Measurements from ENCODE around the gene RHBDL3.

The RHBDL3 gene

DNA sequence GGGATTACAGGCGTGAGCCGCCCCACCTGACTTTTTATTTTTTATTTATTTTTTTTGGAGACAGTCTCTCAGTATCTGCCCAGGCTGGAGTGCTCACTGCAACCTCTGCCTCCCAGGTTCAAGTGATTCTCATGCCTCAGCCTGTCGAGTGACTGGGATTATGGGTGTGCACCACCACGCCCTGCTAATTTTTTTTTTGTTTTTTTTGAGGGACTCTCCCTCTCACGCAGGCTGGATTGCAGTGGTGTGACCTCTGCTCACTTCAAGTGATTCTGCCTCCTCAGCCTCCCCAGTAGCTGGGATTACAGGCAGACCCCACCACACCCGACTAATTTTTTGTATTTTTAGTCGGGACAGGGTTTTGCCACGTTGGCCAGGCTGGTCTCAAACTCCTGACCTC is 92.0 kb downstream of the RHBDL3 start:
- Histone ChIP-seq H2AFZ (ENCODE audit: low read depth, low read length, severe bottlenecking) (no peak overlapping the region), H3K27ac (ENCODE audit: low read depth, low read length) (no peak overlapping the region), H3K4me3 (ENCODE audit: insufficient read depth, low read length, poor library complexity, severe bottlenecking) (no peak overlapping the region), H3K79me2 (ENCODE audit: insufficient read depth, low read length) (peaks cover 94% of the 10 kb centered on the region), H3K9ac (ENCODE audit: low read length) (no peak overlapping the region), H4K20me1 (ENCODE audit: low read depth, low read length) (peaks cover 71% of the 10 kb centered on the region), H3K9me2 (replicated peaks; ENCODE audit: insufficient read depth, low read length) (no peaks in the 10 kb centered on the region), H3F3A (ENCODE audit: insufficient read depth) (peaks cover 23% of the 10 kb centered on the region; the same call in 1 of the 2 replicates), H3K36me3 (ENCODE audit: low read length) (peaks cover 71% of the 10 kb centered on the region), H3K4me2 (ENCODE audit: low read depth, low read length, poor library complexity, severe bottlenecking) (no peak overlapping the region), H3K9me3 (ENCODE audit: insufficient read depth, low read length) (no peaks in the 10 kb centered on the region), H3K27me3 (ENCODE audit: low read length) (no peaks in the 10 kb centered on the region)
- TF ChIP-seq EZH2phosphoT487 (conservative IDR thresholded peaks at IDR 0.05; ENCODE audit: low read length), result no peak
- TF ChIP-seq, protein P1, sequence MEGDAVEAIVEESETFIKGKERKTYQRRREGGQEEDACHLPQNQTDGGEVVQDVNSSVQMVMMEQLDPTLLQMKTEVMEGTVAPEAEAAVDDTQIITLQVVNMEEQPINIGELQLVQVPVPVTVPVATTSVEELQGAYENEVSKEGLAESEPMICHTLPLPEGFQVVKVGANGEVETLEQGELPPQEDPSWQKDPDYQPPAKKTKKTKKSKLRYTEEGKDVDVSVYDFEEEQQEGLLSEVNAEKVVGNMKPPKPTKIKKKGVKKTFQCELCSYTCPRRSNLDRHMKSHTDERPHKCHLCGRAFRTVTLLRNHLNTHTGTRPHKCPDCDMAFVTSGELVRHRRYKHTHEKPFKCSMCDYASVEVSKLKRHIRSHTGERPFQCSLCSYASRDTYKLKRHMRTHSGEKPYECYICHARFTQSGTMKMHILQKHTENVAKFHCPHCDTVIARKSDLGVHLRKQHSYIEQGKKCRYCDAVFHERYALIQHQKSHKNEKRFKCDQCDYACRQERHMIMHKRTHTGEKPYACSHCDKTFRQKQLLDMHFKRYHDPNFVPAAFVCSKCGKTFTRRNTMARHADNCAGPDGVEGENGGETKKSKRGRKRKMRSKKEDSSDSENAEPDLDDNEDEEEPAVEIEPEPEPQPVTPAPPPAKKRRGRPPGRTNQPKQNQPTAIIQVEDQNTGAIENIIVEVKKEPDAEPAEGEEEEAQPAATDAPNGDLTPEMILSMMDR (IDR thresholded peaks at IDR 0.05; ENCODE audit: insufficient read depth, low read length, poor library complexity, severe bottlenecking), result no peak

DNA sequence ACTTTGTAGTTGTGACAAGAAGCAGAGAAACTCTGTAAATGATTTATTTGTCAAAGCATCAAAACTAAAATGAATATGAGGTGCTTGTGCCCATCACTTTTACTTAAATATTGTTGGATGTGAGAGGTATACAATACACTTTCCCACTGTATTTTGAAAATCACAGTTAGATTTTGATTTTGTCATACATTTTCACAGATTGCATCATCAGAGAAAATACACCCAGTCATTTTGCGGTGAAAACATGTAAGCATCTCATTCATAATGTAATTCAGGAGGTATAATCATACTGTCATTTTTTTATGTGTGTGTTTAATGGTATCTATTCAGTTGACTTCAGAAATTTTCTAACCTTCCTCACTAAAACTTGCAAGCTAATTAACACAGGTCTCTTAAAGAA is 95.6 kb downstream of the RHBDL3 start:
- no peak overlapping the region for H3K27ac ChIP-seq (ENCODE audit: low read depth, low read length)
- H3F3A ChIP-seq (ENCODE audit: insufficient read depth), result peaks cover 27% of the 10 kb centered on the region; the same call in 1 of the 2 replicates
- H2AFZ ChIP-seq (ENCODE audit: low read depth, low read length, severe bottlenecking), result no peak overlapping the region
- H3K79me2 ChIP-seq (ENCODE audit: insufficient read depth, low read length), result peaks cover 70% of the 10 kb centered on the region
- H3K9me2 ChIP-seq (replicated peaks; ENCODE audit: insufficient read depth, low read length), result no peaks in the 10 kb centered on the region
- no peaks in the 10 kb centered on the region for H3K27me3 ChIP-seq (ENCODE audit: low read length)
- no peak overlapping the region for H3K4me2 ChIP-seq (ENCODE audit: low read depth, low read length, poor library complexity, severe bottlenecking)
- H3K9ac ChIP-seq (ENCODE audit: low read length), result no peak overlapping the region
- no peak overlapping the region for H3K4me3 ChIP-seq (ENCODE audit: insufficient read depth, low read length, poor library complexity, severe bottlenecking)
- TF ChIP-seq, protein P1 (IDR thresholded peaks at IDR 0.05; ENCODE audit: insufficient read depth, low read length, poor library complexity, severe bottlenecking), result no peak
- TF ChIP-seq EZH2phosphoT487 (conservative IDR thresholded peaks at IDR 0.05; ENCODE audit: low read length), result no peak
- H3K9me3 ChIP-seq (ENCODE audit: insufficient read depth, low read length), result no peaks in the 10 kb centered on the region
- H3K36me3 ChIP-seq (ENCODE audit: low read length), result peaks cover 82% of the 10 kb centered on the region
- H4K20me1 ChIP-seq (ENCODE audit: low read depth, low read length), result peaks cover 49% of the 10 kb centered on the region

DNA sequence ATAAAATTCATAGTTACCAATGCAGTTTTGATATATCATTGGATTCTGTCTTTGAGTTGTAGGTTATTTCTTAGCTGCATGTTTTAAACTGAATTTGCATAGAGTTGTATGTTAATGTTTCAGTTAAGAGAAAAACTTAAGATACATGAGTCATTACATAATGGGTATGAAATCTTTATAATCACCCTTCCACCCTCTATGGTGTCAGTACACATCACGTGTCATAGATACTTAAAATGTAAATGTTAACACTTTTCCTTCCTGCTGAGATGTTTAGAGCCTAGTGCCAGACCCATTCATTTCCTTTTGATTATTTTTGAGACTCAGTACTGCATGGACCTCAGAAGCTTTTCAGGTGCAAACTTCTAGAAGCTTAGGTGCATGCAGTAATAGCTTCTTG is 104.8 kb downstream of the RHBDL3 start:
- H3K79me2 ChIP-seq (ENCODE audit: insufficient read depth, low read length), result peaks cover 53% of the 10 kb centered on the region
- peaks cover 41% of the 10 kb centered on the region for H4K20me1 ChIP-seq (ENCODE audit: low read depth, low read length)
- peaks cover 35% of the 10 kb centered on the region for H3F3A ChIP-seq (ENCODE audit: insufficient read depth)
- no peak overlapping the region for H3K4me2 ChIP-seq (ENCODE audit: low read depth, low read length, poor library complexity, severe bottlenecking)
- no peaks in the 10 kb centered on the region for H3K27me3 ChIP-seq (ENCODE audit: low read length)
- no peak overlapping the region for H2AFZ ChIP-seq (ENCODE audit: low read depth, low read length, severe bottlenecking)
- peaks cover 73% of the 10 kb centered on the region for H3K36me3 ChIP-seq (ENCODE audit: low read length)
- H3K9ac ChIP-seq (ENCODE audit: low read length), result no peak overlapping the region
- TF ChIP-seq, protein P1 (IDR thresholded peaks at IDR 0.05; ENCODE audit: insufficient read depth, low read length, poor library complexity, severe bottlenecking), result no peak
- no peak for TF ChIP-seq EZH2phosphoT487 (conservative IDR thresholded peaks at IDR 0.05; ENCODE audit: low read length)
- no peak overlapping the region for H3K4me3 ChIP-seq (ENCODE audit: insufficient read depth, low read length, poor library complexity, severe bottlenecking)
- no peak overlapping the region for H3K27ac ChIP-seq (ENCODE audit: low read depth, low read length)
- no peaks in the 10 kb centered on the region for H3K9me3 ChIP-seq (ENCODE audit: insufficient read depth, low read length)
- H3K9me2 ChIP-seq (replicated peaks; ENCODE audit: insufficient read depth, low read length), result no peaks in the 10 kb centered on the region

Data from SU-DHL-6 (cell line).